Skeletal muscle tissue (tissue), 4 donors: ENCODE measurements around the gene ALDH1L2. TPM values are rescaled to one million over a fixed set of nuclear protein-coding genes. Genes with fewer than 3 reads are reported as not detected.
"Not testable (repeated sequence)": the region's sequence is repeated elsewhere in the genome, so short reads cannot be mapped to it uniquely, and the experiment has no call there.

Experiments
- H3K27ac ChIP-seq: one replicate; pipeline ENCODE4 v1.7.0; 2013; ENCODE audit warnings: mild to moderate bottlenecking, low read depth, low read length, inconsistent platforms
- H3K27me3 ChIP-seq, 3 donors: one replicate each; pipeline ENCODE4 v1.7.0; 2013; ENCODE audit warnings: low read length in 3 of 3; ENCODE audit not compliant: control insufficient read depth in 3 of 3, insufficient read depth in 3 of 3
- H3K36me3 ChIP-seq, 3 donors: one replicate each; pipeline ENCODE4 v1.7.0; 2013; ENCODE audit warnings: low read length in 3 of 3; ENCODE audit not compliant: control insufficient read depth in 3 of 3, insufficient read depth in 3 of 3
- H3K4me1 ChIP-seq, 3 donors: one replicate each; pipeline ENCODE4 v1.7.0; 2013; ENCODE audit warnings: low read length in 3 of 3, mild to moderate bottlenecking in 3 of 3; ENCODE audit not compliant: control insufficient read depth in 3 of 3, insufficient read depth in 3 of 3
- H3K4me3 ChIP-seq, 3 donors: one replicate each; pipeline ENCODE4 v1.7.0; 2013; ENCODE audit warnings: low read length in 3 of 3
- H3K9ac ChIP-seq, 3 donors: one replicate each; pipeline ENCODE4 v1.7.0; 2013; ENCODE audit warnings: low read length in 3 of 3, mild to moderate bottlenecking in 3 of 3, moderate library complexity in 2 of 3, low read depth in 1 of 3
- H3K9me3 ChIP-seq, 3 donors: one replicate each; pipeline ENCODE4 v1.7.0; 2013; ENCODE audit warnings: low read length in 3 of 3; ENCODE audit not compliant: control insufficient read depth in 3 of 3
- total RNA-seq: library from RNA; depleted of rRNA; stranded (reverse); fragments of >200 nt; gene quantifications from one replicate; pipeline ENCODE4 v1.2.3, GENCODE V29; 2014
- donor health status: Osteomylitis.

Gene ALDH1L2
- total RNA-seq, 1 donor from 2014 or later: 6.3 TPM

- Histone ChIP-seq H3K9me3 (no peaks in the 10 kb centered on the region), H3K27ac (no peak overlapping the region), H3K4me3 (no peak overlapping the region), H3K36me3 (no peaks in the 10 kb centered on the region), H3K9ac (no peak overlapping the region), H3K27me3 (no peaks in the 10 kb centered on the region), H3K4me1 (peaks cover 0 to 10% (median 2%) of the 10 kb centered on the region in 3 donors)
These were observed 20.5 kb upstream of the ALDH1L2 start for GRCh38 chr12:105104762-105105161.

- Histone ChIP-seq H3K27ac (no peak overlapping the region), H3K4me1 (no peaks in the 10 kb centered on the region), H3K4me3 (no peak overlapping the region), H3K27me3 (no peaks in the 10 kb centered on the region), H3K9ac (no peak overlapping the region), H3K36me3 (no peaks in the 10 kb centered on the region), H3K9me3 (no peaks in the 10 kb centered on the region)
These were observed 18.4 kb upstream of the ALDH1L2 start for GRCh38 chr12:105102673-105103072.

GRCh38 chr12:105100998-105101397, 16.7 kb upstream of the ALDH1L2 start:
- no peaks in the 10 kb centered on the region for H3K4me1 ChIP-seq
- H3K27ac ChIP-seq: no peak overlapping the region
- H3K36me3 ChIP-seq: no peaks in the 10 kb centered on the region
- H3K4me3 ChIP-seq: no peak overlapping the region
- H3K9ac ChIP-seq: no peak overlapping the region
- no peaks in the 10 kb centered on the region for H3K27me3 ChIP-seq
- H3K9me3 ChIP-seq: no peaks in the 10 kb centered on the region

GRCh38 chr12:105100207-105100985, 16.1 kb upstream of the ALDH1L2 start:
- Histone ChIP-seq H3K36me3 (no peaks in the 10 kb centered on the region), H3K4me1 (no peaks in the 10 kb centered on the region), H3K27me3 (no peaks in the 10 kb centered on the region), H3K9me3 (no peaks in the 10 kb centered on the region), H3K27ac (no peak overlapping the region), H3K4me3 (no peak overlapping the region), H3K9ac (no peak overlapping the region)

- no peak overlapping the region for H3K27ac ChIP-seq
- no peaks in the 10 kb centered on the region for H3K4me1 ChIP-seq
- no peaks in the 10 kb centered on the region for H3K27me3 ChIP-seq
- H3K9me3 ChIP-seq: no peaks in the 10 kb centered on the region
- no peak overlapping the region for H3K9ac ChIP-seq
- H3K36me3 ChIP-seq: no peaks in the 10 kb centered on the region
- H3K4me3 ChIP-seq: no peak overlapping the region
These were observed 15.1 kb upstream of the ALDH1L2 start for GRCh38 chr12:105099356-105099755.

DNA sequence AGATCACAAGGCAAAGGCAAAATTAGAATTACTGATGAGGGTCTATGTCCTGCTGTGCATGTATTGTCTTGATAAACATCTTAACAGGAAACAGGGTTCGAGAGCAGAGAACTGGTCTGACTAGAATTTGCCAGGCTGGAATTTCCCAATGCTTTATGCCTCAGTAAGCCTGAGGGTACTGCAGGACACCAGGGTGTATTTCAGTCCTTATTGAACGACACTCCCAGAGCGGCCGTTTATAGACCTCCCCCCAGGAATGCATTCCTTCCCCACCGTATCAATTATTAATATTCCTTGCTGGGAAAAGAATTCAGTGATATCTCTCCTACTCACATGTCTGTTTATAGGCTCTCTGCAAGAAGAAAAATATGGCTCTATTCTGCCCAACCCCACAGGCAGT, 11.1 kb upstream of the ALDH1L2 start:
- H3K9me3 ChIP-seq, H3K4me1 ChIP-seq, H3K9ac ChIP-seq, H3K4me3 ChIP-seq, H3K36me3 ChIP-seq, H3K27ac ChIP-seq: not testable (repeated sequence)
- peaks cover 0 to 12% (median 0%) of the 10 kb centered on the region in 3 donors for H3K27me3 ChIP-seq

- peaks cover 0 to 12% (median 3%) of the 10 kb centered on the region in 3 donors for H3K27me3 ChIP-seq
- H3K4me1 ChIP-seq: no peaks in the 10 kb centered on the region
These were observed 8.1 kb upstream of the ALDH1L2 start for GRCh38 chr12:105092336-105092735.

GRCh38 chr12:105091476-105092206, 7.4 kb upstream of the ALDH1L2 start:
- H3K27me3 ChIP-seq: peaks cover 0 to 12% (median 3%) of the 10 kb centered on the region in 3 donors
- no peak overlapping the region for H3K4me3 ChIP-seq
- H3K4me1 ChIP-seq: no peaks in the 10 kb centered on the region
- no peaks in the 10 kb centered on the region for H3K36me3 ChIP-seq
- no peaks in the 10 kb centered on the region for H3K9me3 ChIP-seq
- no peak overlapping the region for H3K27ac ChIP-seq
- no peak overlapping the region for H3K9ac ChIP-seq

More at GRCh38 chr12:105092336-105092735, 8.1 kb upstream of the ALDH1L2 start:
- no peak overlapping the region for H3K4me3 ChIP-seq
- H3K9ac ChIP-seq: no peak overlapping the region
- no peak overlapping the region for H3K27ac ChIP-seq
- H3K36me3 ChIP-seq: no peaks in the 10 kb centered on the region
- H3K9me3 ChIP-seq: no peaks in the 10 kb centered on the region

DNA sequence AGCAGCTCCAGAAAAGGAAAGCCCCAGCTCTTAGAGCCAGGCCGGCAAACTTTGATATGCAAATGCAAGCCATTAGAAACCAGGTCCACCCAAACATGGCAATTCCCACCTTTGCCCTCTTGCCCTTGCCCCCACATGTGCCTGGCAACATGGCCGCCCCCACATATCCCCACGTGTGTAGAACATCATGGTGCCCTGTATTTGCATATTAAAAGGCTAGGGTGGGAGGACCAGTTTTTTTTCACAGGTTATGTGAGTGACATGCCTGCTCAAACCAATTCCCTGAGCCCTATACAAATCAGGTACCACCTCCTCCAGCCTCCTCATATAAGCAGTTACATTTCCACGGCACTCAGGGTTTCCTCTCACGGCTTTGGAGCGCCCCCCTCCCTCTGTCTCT, 6.1 kb upstream of the ALDH1L2 start:
- no peak overlapping the region for H3K4me3 ChIP-seq
- no peaks in the 10 kb centered on the region for H3K36me3 ChIP-seq
- H3K4me1 ChIP-seq: no peaks in the 10 kb centered on the region
- peaks cover 0 to 12% (median 3%) of the 10 kb centered on the region in 3 donors for H3K27me3 ChIP-seq
- H3K27ac ChIP-seq: no peak overlapping the region
- H3K9ac ChIP-seq: no peak overlapping the region
- H3K9me3 ChIP-seq: no peaks in the 10 kb centered on the region

DNA sequence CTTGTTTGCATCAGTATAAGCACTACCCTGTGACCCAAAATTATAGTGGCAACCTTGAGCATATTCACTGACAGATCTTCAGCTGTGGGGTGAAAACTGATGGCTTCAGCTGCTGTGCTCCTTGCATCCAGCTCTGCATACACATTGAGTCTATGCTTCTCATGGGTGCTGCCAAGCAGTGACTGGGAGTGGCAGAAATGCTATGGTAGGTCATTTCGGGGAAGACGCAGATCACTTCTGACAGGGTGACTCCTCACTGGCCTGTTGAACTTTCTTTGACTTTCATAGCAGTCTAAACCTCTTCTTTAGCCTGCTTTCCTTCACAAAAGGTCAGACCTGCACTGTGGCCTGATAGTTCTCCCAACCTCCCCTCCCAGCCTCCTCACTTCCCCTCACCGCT, 5.6 kb upstream of the ALDH1L2 start:
- Histone ChIP-seq H3K9ac (no peak overlapping the region), H3K27ac (no peak overlapping the region), H3K27me3 (peaks cover 0 to 12% (median 3%) of the 10 kb centered on the region in 3 donors), H3K4me1 (peaks cover 0 to under 1% (median 0%) of the 10 kb centered on the region in 3 donors), H3K36me3 (no peaks in the 10 kb centered on the region), H3K4me3 (no peak overlapping the region), H3K9me3 (no peaks in the 10 kb centered on the region)
